Measurements from ENCODE around the gene PIK3CG.

Gene PIK3CG

DNA sequence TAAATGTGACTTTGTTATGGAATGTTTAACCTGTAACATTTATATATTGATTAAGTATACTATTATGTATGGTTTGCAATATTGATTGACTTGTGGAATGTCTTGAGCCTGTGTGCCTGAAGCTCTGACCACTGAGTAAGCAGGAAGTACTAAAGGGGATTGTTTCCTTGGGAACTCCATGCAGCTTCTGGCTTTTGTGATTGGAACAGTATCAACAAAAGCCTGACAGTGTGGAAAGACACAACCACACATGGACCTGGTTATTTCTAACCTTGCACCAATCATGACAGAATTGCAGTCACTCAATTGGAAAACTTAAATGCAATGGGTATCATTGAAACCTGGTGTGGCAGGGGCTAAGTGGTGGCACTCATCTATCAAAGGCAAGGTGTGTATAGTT, 45.5 kb upstream of the PIK3CG start:
- H3K4me2 ChIP-seq (ENCODE audit: low read depth, low read length, poor library complexity, severe bottlenecking): no peak overlapping the region
- H3K79me2 ChIP-seq (ENCODE audit: insufficient read depth, low read length): no peaks in the 10 kb centered on the region
- TF ChIP-seq, protein P1, sequence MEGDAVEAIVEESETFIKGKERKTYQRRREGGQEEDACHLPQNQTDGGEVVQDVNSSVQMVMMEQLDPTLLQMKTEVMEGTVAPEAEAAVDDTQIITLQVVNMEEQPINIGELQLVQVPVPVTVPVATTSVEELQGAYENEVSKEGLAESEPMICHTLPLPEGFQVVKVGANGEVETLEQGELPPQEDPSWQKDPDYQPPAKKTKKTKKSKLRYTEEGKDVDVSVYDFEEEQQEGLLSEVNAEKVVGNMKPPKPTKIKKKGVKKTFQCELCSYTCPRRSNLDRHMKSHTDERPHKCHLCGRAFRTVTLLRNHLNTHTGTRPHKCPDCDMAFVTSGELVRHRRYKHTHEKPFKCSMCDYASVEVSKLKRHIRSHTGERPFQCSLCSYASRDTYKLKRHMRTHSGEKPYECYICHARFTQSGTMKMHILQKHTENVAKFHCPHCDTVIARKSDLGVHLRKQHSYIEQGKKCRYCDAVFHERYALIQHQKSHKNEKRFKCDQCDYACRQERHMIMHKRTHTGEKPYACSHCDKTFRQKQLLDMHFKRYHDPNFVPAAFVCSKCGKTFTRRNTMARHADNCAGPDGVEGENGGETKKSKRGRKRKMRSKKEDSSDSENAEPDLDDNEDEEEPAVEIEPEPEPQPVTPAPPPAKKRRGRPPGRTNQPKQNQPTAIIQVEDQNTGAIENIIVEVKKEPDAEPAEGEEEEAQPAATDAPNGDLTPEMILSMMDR (IDR thresholded peaks at IDR 0.05; ENCODE audit: insufficient read depth, low read length, poor library complexity, severe bottlenecking): no peak
- TF ChIP-seq EZH2phosphoT487 (conservative IDR thresholded peaks at IDR 0.05; ENCODE audit: low read length): no peak
- no peaks in the 10 kb centered on the region for H3K9me2 ChIP-seq (replicated peaks; ENCODE audit: insufficient read depth, low read length)
- no peaks in the 10 kb centered on the region for H4K20me1 ChIP-seq (ENCODE audit: low read depth, low read length)
- H3K9ac ChIP-seq (ENCODE audit: low read length): no peak overlapping the region
- H3K27ac ChIP-seq (ENCODE audit: low read depth, low read length): no peak overlapping the region
- no peaks in the 10 kb centered on the region for H3K36me3 ChIP-seq (ENCODE audit: low read length)
- H3F3A ChIP-seq (ENCODE audit: insufficient read depth): no peaks in the 10 kb centered on the region
- no peak overlapping the region for H3K4me3 ChIP-seq (ENCODE audit: insufficient read depth, low read length, poor library complexity, severe bottlenecking)
- H3K9me3 ChIP-seq (ENCODE audit: insufficient read depth, low read length): no peaks in the 10 kb centered on the region
- no peak overlapping the region for H2AFZ ChIP-seq (ENCODE audit: low read depth, low read length, severe bottlenecking)
- H3K27me3 ChIP-seq (ENCODE audit: low read length): no peaks in the 10 kb centered on the region

DNA sequence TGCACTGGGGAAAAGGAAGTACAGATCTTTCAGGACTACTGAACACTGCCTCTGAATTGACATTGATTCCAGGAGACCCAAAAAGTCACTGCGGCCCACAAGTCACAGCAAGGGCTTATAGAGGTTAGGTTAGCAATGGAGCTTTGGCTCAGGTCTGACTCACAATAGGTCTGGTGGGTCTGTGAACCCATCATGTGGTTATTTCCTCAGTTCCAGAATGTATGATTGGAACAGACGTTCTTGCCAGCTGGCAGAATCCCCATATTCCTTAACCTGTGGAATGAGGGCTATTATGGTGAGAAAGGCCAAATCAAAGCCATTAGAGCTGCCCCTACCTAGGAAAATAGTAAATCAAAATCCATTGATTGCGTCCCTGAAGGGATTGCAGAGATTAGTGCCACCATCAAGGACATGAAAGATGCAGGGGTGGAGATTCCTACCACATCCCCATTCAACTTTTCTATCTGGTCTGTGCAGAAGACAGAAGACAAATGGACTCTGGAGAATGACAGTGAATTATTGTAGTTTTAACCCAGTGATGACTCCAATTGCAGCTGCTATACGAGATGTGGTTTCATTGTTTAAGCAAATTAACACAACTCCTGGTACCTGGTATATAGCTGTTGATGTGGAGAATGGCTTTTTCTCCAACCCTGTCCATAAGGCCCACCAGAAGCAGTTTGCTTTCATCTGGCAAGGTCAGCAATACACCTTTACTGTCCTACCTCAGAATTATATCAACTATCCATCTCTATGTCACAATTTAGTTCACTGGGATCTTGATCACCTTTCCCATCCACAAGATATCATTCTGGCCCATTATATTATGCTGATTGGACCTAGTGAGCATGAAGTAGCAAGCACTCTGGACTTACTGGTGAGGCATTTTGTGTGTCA, 44.5 kb upstream of the PIK3CG start:
- Histone ChIP-seq H3K9me3 (ENCODE audit: insufficient read depth, low read length) (no peaks in the 10 kb centered on the region), H2AFZ (ENCODE audit: low read depth, low read length, severe bottlenecking) (no peak overlapping the region), H3K4me3 (ENCODE audit: insufficient read depth, low read length, poor library complexity, severe bottlenecking) (no peak overlapping the region), H3F3A (ENCODE audit: insufficient read depth) (no peaks in the 10 kb centered on the region), H3K36me3 (ENCODE audit: low read length) (no peaks in the 10 kb centered on the region), H3K27me3 (ENCODE audit: low read length) (no peaks in the 10 kb centered on the region), H3K27ac (ENCODE audit: low read depth, low read length) (no peak overlapping the region), H4K20me1 (ENCODE audit: low read depth, low read length) (no peaks in the 10 kb centered on the region), H3K9me2 (replicated peaks; ENCODE audit: insufficient read depth, low read length) (no peaks in the 10 kb centered on the region), H3K4me2 (ENCODE audit: low read depth, low read length, poor library complexity, severe bottlenecking) (no peak overlapping the region), H3K79me2 (ENCODE audit: insufficient read depth, low read length) (no peaks in the 10 kb centered on the region), H3K9ac (ENCODE audit: low read length) (no peak overlapping the region)
- TF ChIP-seq, protein P1 (IDR thresholded peaks at IDR 0.05; ENCODE audit: insufficient read depth, low read length, poor library complexity, severe bottlenecking): no peak
- TF ChIP-seq EZH2phosphoT487 (conservative IDR thresholded peaks at IDR 0.05; ENCODE audit: low read length): no peak

DNA sequence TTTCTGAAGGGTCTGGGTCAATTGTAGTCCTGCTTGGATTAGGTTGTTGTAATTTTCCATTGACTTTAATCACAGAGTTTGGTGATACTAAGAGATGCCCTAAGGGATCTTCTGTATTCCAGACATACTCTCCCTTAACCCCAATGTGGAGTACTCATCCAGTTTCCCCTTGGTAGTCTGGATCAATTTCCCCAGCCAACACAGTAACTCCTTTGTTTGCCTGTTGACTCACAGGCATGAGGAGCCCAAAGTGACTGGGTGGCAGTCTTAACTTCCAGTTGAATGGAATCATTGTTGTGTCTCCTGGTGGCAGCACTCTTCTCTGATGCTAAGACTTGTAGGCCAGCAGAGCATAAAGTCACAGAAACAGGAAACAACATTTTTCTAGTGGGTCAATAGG, 41.5 kb upstream of the PIK3CG start:
- Histone ChIP-seq H3K4me3 (ENCODE audit: insufficient read depth, low read length, poor library complexity, severe bottlenecking) (no peak overlapping the region), H3K27ac (ENCODE audit: low read depth, low read length) (no peak overlapping the region), H3K4me2 (ENCODE audit: low read depth, low read length, poor library complexity, severe bottlenecking) (no peak overlapping the region), H4K20me1 (ENCODE audit: low read depth, low read length) (no peaks in the 10 kb centered on the region), H3K9ac (ENCODE audit: low read length) (no peak overlapping the region), H3K9me3 (ENCODE audit: insufficient read depth, low read length) (no peaks in the 10 kb centered on the region), H2AFZ (ENCODE audit: low read depth, low read length, severe bottlenecking) (no peak overlapping the region), H3K9me2 (replicated peaks; ENCODE audit: insufficient read depth, low read length) (no peaks in the 10 kb centered on the region), H3F3A (ENCODE audit: insufficient read depth) (no peaks in the 10 kb centered on the region), H3K79me2 (ENCODE audit: insufficient read depth, low read length) (no peaks in the 10 kb centered on the region), H3K36me3 (ENCODE audit: low read length) (no peaks in the 10 kb centered on the region), H3K27me3 (ENCODE audit: low read length) (no peaks in the 10 kb centered on the region)
- TF ChIP-seq, protein P1 (IDR thresholded peaks at IDR 0.05; ENCODE audit: insufficient read depth, low read length, poor library complexity, severe bottlenecking): no peak
- TF ChIP-seq EZH2phosphoT487 (conservative IDR thresholded peaks at IDR 0.05; ENCODE audit: low read length): no peak
